ENCODE measurements around the gene RC3H1.
"Not testable (repeated sequence)": the region's sequence is repeated elsewhere in the genome, so short reads cannot be mapped to it uniquely, and the experiment has no call there.

Gene RC3H1, protein sequence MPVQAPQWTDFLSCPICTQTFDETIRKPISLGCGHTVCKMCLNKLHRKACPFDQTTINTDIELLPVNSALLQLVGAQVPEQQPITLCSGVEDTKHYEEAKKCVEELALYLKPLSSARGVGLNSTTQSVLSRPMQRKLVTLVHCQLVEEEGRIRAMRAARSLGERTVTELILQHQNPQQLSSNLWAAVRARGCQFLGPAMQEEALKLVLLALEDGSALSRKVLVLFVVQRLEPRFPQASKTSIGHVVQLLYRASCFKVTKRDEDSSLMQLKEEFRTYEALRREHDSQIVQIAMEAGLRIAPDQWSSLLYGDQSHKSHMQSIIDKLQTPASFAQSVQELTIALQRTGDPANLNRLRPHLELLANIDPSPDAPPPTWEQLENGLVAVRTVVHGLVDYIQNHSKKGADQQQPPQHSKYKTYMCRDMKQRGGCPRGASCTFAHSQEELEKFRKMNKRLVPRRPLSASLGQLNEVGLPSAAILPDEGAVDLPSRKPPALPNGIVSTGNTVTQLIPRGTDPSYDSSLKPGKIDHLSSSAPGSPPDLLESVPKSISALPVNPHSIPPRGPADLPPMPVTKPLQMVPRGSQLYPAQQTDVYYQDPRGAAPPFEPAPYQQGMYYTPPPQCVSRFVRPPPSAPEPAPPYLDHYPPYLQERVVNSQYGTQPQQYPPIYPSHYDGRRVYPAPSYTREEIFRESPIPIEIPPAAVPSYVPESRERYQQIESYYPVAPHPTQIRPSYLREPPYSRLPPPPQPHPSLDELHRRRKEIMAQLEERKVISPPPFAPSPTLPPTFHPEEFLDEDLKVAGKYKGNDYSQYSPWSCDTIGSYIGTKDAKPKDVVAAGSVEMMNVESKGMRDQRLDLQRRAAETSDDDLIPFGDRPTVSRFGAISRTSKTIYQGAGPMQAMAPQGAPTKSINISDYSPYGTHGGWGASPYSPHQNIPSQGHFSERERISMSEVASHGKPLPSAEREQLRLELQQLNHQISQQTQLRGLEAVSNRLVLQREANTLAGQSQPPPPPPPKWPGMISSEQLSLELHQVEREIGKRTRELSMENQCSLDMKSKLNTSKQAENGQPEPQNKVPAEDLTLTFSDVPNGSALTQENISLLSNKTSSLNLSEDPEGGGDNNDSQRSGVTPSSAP

DNA sequence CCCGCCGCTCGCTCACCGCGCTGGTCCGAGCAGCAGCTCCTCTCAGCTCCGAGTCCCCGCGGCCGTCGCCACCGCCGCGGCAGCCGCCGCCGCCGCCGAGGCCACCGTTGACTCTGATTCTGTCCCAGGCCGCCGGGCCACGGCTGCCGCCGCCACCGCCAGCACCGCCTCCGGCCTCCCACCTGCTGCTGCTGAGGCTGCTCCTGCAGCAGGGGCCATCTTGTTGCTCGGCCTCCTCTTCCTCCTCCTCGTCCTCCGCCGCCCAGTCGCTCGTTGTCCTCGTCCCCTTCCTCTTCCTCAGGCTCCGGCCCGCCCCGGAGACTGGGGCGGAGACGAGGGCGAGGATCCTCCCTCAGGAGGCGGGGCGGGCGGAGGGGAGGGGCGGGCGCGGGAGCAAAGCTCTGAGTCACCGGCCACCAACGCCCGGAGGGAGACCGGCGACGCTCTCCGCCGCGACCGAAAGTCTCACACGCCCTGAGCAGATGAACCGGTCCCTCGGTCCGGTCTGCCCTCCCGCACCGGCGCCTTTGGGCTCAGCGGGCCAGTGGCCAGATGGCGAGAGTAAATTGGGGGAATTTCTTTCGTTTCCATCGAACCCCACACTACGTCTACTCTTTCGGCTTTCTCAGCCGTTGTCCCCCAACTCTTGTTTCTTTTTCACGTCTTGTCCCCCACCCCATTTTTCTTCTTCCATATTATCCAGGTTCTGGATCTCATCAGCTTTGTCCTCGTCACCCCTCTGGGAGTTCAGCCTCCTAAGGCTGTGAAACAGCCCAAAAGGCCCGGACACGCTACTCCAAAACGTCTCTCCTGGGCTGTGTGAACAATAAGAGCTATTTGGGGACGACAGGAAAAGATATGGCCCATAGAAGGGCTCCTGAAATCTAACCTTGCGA, at the start of gene RC3H1:
Gene RC3H1, minus strand, starts transcription at position 278 of the 896 bp plus-strand sequence. CDS start 29,372 bp downstream, outside the sequence.
- DNase-seq (ENCODE audit: low read depth in 2 of 2, low spot score in 1 of 2): peak; percentile 69 to 78

DNA sequence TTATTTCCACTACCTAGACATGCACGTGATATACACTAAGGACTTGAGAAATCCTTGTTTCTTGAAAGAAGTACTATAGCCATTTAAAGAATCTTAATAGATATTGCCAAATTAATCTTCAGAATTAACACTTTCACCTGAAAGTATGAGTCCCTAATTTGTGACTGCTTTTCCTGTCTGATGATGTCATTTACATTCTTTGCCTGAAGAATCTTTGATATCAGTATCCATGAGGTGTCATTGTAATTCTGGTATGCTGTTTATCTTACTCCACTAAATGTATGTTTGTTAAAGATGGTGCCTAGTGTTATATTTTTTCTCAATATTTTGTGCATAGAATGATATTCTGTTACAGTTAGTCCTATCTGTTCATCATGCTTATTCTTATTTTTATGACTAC, 48.5 kb upstream of the RC3H1 start:
- no peak for DNase-seq (ENCODE audit: low read depth in 2 of 2, low spot score in 1 of 2)

DNA sequence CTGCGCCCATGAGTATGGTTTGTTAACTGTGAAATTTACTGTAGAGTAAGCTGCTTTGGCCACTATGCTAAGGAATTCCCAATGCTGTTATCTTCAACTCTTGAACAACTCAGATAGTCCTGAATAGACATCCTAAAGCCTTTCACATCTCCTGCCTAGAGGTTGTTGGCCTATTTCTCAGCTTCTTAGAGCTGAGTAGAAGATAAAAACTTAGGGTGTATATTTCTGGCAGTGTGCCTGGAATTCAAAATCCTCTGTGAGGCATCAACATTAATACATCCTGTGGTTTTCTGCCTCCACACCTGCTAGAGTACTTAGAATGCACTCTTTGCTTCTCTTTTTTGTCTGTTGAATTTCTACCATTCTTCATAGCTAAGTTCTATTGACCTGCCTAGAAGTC, 45.8 kb upstream of the RC3H1 start:
- no peak for DNase-seq (ENCODE audit: low read depth in 2 of 2, low spot score in 1 of 2)

DNA sequence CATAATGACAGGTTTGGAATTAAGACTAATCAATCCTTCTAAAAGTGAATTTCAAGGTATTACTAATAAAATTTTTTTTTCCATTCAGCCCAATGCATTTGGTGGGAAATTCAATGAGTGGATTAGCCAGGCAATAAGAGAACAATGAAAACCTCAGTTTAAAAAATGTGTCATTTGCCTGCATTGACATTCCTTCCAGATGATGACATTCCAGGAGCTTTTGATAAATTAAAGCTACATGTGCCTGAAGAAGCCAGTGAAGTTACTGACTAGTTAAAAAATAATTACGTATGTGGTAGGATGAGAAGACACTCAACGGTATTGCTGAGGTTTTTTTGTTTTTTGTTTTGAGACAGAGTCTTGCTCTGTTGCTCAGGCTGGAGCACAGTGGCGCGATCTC, 37.9 kb upstream of the RC3H1 start:
- DNase-seq (ENCODE audit: low read depth in 2 of 2, low spot score in 1 of 2): no peak

DNA sequence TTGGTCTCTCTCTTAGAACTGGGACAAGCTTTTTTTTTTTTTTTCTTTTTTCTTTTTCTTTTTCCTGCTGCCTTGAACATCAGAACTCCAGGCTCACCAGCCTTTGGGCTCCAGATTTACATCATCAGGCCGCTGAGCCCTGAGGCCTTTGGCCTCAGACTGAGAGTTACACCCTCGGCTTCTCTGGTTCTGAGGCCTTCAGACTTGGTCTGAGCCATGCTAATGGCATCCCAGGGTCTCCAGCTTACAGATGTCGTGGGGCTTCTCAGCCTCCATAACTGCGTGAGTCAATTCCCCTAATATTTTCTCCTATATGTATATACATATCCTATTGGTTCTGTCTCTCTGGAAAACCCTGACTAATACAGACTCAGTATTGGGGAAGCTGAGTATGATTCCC, 36.5 kb upstream of the RC3H1 start:
- no peak for DNase-seq (ENCODE audit: low read depth in 2 of 2, low spot score in 1 of 2)

DNA sequence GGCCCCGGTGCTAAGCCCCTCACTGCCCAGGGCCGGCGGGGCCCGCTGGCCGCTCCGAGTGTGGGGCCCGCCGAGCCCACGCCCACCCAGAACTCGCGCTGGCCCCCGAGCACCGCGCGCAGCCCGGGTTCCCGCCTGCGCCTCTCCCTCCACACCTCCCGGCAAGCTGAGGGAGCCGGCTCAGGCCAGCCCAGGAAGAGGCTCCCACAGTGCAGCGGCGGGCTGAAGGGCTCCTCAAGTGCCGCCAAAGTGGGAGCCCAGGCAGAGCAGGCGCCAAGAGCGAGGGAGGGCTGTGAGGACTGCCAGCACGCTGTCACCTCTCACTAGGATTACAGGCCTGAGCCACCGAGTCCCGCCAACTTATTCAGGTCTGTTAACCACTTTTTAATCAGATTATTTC, 34.5 kb upstream of the RC3H1 start:
- not testable (repeated sequence) for DNase-seq (ENCODE audit: low read depth in 2 of 2, low spot score in 1 of 2)

DNA sequence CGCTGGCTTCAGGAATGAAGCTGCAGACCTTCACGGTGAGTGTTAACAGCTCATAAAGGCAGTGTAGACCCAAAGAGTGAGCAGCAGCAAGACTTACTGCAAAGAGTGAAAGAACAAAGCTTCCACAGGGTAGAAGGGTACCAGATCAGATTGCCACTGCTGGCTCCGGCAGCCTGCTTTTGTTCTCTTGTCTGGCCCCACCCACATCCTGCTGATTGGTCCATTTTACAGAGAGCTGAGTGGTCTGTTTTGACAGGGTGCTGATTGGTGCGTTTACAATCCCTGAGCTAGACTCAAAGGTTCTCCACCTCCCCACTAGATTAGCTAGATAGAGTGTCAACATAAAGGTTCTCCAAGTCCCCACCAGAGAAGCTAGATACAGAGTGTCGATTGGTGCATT, 33.6 kb upstream of the RC3H1 start:
- not testable (repeated sequence) for DNase-seq (ENCODE audit: low read depth in 2 of 2, low spot score in 1 of 2)

DNA sequence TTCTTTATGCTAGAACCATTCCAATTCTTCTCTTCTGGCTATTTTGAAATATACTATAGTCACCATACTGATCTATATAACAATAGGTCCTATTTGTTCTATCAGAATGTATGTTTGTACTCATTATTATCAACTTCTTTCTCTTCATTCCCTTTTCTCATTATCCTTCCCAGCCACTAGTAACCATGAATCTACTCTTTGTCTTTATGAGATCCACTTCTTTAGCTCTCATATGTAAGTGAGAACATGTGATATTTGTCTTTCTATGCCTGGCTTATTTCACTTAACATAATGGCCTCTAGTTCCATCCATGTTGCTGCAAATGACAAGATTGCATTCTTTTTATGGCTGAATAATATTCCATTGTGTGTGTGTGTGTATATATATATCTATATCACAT, 31.7 kb upstream of the RC3H1 start:
- DNase-seq (ENCODE audit: low read depth in 2 of 2, low spot score in 1 of 2): no peak

DNA sequence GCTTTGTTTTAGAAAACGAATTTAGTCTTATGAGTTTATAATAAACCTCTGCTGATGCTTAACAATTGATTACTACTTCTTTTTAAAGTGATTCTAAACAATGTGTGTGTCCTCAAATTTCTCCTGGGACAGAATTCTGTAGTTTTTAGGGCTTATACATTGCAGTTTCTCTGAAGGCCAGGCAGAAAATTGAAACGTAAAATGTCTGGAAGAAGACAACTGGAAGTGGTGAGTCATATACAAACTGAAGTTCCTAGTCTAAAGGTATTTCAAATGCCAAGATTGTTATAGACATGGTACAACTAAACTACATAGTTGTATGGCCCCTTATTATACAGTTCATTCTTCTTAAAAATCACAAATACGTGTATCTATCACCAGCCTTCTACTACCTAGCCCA, 30.5 kb upstream of the RC3H1 start:
- no peak for DNase-seq (ENCODE audit: low read depth in 2 of 2, low spot score in 1 of 2)

DNA sequence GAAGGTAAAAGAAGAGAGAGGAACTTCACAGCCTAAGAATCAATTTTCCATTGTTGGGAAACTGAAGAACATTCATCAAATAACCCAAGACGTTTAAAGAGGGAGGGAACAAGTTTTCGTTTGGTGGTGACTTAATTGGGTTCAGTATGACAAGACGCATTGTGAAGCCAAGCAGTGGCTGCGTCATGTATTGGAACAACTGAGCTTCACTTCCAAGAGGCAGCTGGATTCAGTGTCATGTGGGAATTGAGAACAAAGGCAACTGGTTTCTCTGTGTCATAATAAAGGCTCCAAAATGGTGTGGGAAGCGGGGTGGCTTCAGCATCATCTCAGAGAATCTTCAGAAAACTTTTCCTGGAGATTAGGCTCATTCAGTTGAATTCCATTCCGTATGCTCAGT, 29.8 kb upstream of the RC3H1 start:
- DNase-seq (ENCODE audit: low read depth in 2 of 2, low spot score in 1 of 2): no peak

DNA sequence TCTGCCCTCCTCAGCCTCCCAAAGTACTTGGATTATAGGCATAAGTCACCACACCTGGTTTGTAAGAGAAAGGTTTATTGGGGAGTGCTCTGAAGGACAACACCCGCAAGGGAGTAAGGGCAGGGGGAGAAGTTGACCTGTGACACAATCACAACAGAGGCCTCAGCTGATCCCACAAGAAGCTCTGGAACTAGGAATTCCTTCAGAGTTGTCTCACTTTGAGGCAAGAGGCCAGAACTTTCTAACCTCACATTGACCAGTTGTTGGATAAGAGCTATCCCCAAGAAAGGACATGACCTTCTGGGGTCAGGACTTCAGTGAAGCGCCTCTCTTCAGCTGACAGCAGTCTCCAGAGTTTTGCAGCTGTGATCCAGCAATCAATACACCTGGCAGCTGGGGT, 27.4 kb upstream of the RC3H1 start:
- DNase-seq (ENCODE audit: low read depth in 2 of 2, low spot score in 1 of 2): no peak

DNA sequence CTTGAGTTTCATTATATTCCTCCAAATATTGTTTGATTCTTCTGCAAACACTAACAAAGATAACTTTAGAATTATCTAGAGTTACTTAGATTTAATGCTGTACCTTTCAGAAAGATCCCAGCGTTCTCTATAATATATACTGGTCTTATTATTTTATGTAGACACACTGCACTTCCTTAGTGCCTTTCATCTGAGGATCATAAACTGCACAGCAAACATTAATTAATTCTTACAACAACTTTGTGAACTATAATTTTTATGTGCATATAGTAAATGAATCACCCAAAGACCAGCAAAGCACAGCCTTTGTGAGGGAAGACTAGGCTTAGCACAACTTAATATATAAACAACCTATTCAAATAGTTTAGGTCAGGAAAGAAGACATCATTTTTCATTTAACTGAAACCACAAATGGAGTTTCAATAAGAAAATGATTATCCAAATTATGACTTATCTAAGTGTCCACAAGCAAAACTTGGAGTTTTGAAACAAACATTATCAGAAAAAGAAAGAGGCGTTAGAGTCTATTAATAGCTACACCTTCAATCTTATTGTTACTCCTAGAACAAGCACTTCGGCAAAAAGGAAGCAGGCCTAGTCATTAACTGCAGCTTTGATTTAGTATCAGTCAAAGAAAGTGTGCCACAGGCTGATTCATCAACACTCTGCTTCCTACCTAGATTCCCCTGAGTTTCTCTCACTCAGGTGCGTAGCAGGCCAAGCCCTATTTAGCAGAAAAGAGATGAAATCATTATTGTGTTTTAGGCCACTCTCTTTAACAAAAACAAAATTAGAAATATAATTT, 22.5 kb upstream of the RC3H1 start:
- DNase-seq (ENCODE audit: low read depth in 2 of 2, low spot score in 1 of 2): no peak

DNA sequence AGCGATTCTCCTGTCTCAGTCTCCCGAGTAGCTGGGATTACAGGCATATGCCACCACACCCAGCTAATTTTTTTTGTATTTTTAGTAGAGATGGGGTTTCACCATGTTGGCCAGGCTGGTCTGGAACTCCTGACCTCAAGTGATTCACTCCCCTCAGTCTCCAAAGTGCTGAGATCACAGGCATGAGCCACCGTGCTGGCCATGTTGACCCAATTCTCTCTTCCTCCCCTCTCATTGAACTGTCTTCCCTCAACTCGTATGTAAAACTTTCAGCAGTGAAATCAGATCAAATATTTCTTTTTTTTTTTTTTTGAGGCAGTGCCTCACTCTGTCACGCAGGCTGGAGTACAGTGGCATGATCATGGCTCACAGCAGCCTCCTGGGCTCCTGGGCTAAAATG, 20.4 kb upstream of the RC3H1 start:
- DNase-seq (ENCODE audit: low read depth in 2 of 2, low spot score in 1 of 2): not testable (repeated sequence)

DNA sequence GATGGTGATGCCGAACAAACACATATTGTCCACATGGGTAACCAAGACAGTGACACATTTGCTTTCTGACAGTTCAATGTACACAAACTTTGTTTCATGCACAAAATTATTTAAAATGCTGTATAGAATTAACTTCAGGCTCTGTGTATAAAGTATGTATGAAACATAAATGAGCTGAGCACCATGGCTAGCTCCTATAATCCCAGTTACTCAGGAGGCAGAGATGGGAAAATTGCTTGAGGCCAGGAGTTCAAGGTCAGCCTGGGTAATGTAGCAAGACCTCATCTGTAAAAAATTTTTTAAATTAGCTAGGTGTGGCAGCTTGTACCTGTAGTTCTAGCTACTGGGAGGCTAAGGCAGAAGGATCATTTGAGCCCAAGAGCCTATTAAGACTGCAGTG, 19.2 kb upstream of the RC3H1 start:
- DNase-seq (ENCODE audit: low read depth in 2 of 2, low spot score in 1 of 2): no peak

DNA sequence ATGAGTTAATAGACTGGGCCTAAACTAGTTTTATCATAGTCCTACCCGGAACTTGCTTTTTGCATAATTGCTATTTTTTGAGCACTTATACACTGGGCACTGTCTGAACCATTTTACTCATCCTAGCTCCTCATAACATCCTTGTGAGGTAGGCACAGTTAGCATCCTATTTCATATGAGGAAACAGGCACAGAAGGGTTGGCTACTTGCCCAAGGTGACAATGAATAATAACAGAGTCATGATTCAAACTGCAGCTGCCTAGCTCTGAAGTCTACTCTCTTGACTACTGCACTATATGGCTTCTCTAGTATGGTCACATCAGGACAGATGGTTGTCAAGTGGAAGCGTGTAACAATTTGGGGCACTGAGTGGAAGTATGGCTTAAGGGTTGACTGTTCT, 18.2 kb upstream of the RC3H1 start:
- no peak for DNase-seq (ENCODE audit: low read depth in 2 of 2, low spot score in 1 of 2)

DNA sequence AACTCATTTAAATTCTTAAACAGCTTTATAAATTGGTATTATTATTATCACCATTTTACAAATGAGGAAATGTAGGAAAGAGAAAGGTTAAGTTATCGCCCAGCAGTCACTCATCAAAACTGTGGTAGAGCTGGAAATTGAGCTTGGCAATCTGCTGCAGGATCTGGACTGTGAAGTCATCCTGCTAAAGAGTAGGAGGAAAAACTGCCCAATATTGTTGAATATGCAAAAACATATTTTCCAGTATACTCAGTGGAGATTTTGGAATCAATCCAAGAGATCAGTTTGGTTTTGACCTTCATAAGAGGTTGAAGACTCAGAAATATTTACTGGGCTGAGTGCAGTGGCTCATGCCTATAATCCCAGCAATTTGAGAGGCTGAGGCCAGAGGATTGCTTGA, 16.9 kb upstream of the RC3H1 start:
- DNase-seq (ENCODE audit: low read depth in 2 of 2, low spot score in 1 of 2): no peak

DNA sequence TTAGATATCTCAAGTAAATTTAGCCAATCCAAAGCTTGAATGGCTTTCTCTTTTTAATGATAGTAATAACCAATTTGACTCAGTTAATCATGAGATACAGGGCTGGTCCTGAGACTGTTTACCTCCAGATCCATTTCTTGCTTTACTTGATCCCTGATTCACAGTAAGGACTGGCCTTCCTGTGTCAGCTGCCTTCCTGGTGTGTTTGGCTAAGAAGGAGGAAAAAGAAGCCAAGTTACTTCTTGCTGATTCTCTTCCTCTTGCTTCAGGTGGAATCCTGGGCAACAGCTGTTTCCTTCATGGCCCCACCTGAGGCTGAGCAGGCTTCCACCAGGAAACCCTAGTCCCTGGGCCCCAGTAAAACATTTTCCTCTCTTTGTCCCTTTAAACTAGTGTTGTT, 14.6 kb upstream of the RC3H1 start:
- DNase-seq (ENCODE audit: low read depth in 2 of 2, low spot score in 1 of 2): no peak

DNA sequence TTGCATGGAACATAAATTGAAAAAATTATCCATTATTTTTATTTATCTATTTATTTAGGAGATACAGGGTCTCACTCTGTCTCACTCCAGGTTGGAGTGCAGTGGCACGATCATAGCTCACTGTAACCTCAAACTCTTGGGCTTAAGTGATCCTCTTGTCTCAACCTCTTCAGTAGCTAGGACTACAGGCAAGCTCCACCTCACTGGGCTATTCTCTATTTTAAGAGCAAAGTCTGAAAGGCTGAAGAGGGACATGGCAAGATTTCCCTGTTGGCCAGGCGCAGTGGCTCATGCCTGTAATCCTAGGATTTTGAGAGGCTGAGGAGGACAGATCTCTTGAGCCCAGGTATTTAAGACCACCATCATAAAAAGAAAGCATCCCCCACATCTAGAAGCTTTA, 14.0 kb upstream of the RC3H1 start:
- DNase-seq (ENCODE audit: low read depth in 2 of 2, low spot score in 1 of 2): no peak

DNA sequence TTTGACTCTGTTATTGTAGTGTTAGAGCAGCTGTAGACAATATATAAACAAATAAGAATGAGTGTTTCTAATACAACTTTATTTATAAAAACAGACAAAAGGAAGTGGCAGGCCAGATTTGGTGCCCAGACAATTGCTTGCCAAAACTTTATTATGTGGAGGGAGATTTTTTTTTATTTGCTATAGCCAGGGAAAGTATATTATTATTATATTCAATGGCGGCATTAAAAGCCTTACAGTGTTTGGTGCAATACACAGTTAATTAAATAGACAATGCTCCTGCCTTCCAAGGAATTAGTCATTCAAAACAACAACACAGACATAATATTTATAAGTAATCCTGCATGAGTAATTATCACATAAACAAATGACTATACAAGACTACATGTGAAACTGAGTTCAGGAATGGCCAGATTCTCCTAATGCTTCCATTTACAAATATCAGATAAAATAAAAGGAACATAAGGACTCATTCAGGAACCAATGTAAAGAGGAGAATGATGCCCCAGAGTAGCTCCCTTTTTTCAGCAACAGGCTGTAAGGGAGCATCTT, 10.6 kb upstream of the RC3H1 start:
- no peak for DNase-seq (ENCODE audit: low read depth in 2 of 2, low spot score in 1 of 2)

DNA sequence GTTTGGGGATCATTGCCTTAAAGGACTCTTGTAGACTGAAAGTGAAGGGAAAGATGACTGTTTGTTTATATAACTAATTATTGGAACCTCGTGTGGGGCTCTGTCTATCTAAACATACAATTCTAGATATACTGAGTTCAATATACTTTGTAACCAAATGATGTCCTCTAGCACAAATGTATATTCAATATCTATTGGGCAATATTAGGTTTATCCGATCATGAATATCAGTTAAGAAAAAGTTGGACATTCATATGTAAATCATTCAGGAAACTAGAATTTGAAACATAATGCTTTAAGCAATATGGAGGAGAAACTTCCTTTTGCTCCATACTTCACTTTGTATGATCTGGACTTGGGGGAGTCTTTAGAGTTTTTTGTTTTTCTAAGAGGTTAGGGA, 8.9 kb upstream of the RC3H1 start:
- no peak for DNase-seq (ENCODE audit: low read depth in 2 of 2, low spot score in 1 of 2)
